Ascending aorta (tissue), 2 donors: ENCODE data around the gene PRTN3. TPM values are rescaled to one million over a fixed set of nuclear protein-coding genes. Genes with fewer than 3 reads are reported as not detected.
"Not testable (repeated sequence)": the region's sequence is repeated elsewhere in the genome, so short reads cannot be mapped to it uniquely, and the experiment has no call there.

Experiments used
- DNase-seq, 2 donors: peaks; one replicate each; pipeline ENCODE4 v3.0.0-alpha.2; 2019; ENCODE audit warnings: low spot score in 2 of 2
- H3K27ac ChIP-seq, 2 donors: fragments of 200-600 bp; sonication (generic); one replicate each; pipeline ENCODE4 v1.5.1; 2016 to 2017; ENCODE audit warnings: mild to moderate bottlenecking in 1 of 2
- H3K27me3 ChIP-seq: fragments of 200-600 bp; sonication (generic); one replicate; pipeline ENCODE4 v1.5.1; 2017
- H3K36me3 ChIP-seq, 2 donors: fragments of 200-600 bp; sonication (generic); one replicate each; pipeline ENCODE4 v1.5.1; 2016
- H3K4me1 ChIP-seq, 2 donors: fragments of 200-600 bp; sonication (generic); one replicate each; pipeline ENCODE4 v1.5.1; 2016 to 2017; ENCODE audit warnings: mild to moderate bottlenecking in 1 of 2
- H3K4me3 ChIP-seq, 2 donors: fragments of 200-600 bp; sonication (generic); one replicate each; pipeline ENCODE4 v1.5.1; 2016 to 2017; ENCODE audit warnings: mild to moderate bottlenecking in 1 of 2
- H3K9me3 ChIP-seq, 2 donors: fragments of 200-600 bp; sonication (generic); one replicate each; pipeline ENCODE4 v1.5.1; 2016
- intact Hi-C: fragments of 100-400 bp; cut with DNase I; formaldehyde crosslinking; loops from one replicate; pipeline ENCODE4 v1.15.1; 2023
- total RNA-seq: library from RNA; depleted of rRNA; stranded (reverse); fragments of >200 nt; gene quantifications from one replicate; pipeline ENCODE4 v1.1.0, GENCODE V29; 2016
- TF ChIP-seq, protein P1 (sequence below), 3 experiments: fragments of 200-600 bp in 2 of 3; fragments of 450-650 bp in 1 of 3; sonication (generic) in 2 of 3; IDR thresholded peaks; one replicate each; pipeline ENCODE4 v1.5.1; 2016 to 2019; ENCODE audit warnings: antibody characterized with exemption in 3 of 3, mild to moderate bottlenecking in 1 of 3, moderate library complexity in 1 of 3

The PRTN3 gene
- total RNA-seq, 1 donor from 2014 or later: not detected

DNA sequence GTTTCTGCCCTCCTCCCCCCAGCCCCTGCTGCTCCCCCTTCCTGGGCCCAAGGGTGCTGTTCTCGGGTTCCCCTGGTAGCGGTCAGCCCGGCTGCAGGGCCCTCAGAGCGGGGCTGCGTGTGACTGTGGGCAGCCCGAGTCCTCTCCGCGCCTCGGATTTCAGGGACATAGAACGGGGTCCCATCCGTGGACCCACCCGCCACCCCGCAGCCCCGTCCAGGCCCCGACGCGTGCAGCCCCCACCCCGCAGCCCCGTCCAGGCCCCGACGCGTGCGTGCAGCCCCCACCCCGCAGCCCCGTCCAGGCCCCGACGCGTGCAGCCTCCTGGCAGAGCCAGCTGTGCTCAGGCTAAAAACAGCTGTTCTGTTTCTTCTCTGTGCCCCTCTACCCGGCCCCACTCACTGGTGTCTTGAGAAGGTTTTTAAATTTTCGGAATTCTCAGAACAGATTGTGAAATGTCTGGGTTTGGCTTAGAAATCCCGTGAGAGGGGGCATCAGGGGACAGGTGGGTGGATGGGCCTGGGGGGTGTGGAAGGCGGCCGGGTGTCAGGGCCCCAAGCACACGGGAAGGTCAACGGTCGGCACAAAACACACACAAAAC, 5.5 kb upstream of the PRTN3 start:
- no peaks in the 10 kb centered on the region for H3K36me3 ChIP-seq
- H3K27ac ChIP-seq: no peak overlapping the region
- peaks cover 4% of the 10 kb centered on the region for H3K27me3 ChIP-seq
- H3K4me1 ChIP-seq: no peaks in the 10 kb centered on the region
- TF ChIP-seq, protein P1, sequence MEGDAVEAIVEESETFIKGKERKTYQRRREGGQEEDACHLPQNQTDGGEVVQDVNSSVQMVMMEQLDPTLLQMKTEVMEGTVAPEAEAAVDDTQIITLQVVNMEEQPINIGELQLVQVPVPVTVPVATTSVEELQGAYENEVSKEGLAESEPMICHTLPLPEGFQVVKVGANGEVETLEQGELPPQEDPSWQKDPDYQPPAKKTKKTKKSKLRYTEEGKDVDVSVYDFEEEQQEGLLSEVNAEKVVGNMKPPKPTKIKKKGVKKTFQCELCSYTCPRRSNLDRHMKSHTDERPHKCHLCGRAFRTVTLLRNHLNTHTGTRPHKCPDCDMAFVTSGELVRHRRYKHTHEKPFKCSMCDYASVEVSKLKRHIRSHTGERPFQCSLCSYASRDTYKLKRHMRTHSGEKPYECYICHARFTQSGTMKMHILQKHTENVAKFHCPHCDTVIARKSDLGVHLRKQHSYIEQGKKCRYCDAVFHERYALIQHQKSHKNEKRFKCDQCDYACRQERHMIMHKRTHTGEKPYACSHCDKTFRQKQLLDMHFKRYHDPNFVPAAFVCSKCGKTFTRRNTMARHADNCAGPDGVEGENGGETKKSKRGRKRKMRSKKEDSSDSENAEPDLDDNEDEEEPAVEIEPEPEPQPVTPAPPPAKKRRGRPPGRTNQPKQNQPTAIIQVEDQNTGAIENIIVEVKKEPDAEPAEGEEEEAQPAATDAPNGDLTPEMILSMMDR (IDR thresholded peaks at IDR 0.05): no peak
- no peaks in the 10 kb centered on the region for H3K9me3 ChIP-seq
- no peak for DNase-seq
- intact Hi-C loops: no loop called here
- H3K4me3 ChIP-seq: no peak overlapping the region

DNA sequence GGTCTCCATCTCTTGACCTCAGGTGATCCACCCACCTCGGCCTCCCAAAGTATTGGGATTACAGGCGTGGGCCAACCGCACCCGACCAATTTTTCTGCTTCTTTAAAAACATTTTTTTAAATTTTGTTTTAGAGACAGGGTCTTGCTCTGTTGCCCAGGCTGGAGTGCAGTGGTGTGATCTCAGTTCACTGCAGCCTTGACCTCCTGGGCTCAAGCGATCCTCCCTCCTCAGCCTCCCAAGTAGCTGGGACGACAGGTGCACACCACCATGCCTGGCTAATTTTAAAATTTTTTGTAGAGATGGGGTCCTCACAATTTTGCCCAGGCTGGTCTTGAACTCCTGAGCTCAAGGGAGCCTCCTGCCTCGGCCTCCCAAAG, 2.0 kb downstream of the PRTN3 start:
- H3K36me3 ChIP-seq, DNase-seq, H3K27ac ChIP-seq, H3K9me3 ChIP-seq, intact Hi-C loops, H3K4me1 ChIP-seq, H3K4me3 ChIP-seq: not testable (repeated sequence)
- H3K27me3 ChIP-seq: peaks cover 29% of the 10 kb centered on the region

DNA sequence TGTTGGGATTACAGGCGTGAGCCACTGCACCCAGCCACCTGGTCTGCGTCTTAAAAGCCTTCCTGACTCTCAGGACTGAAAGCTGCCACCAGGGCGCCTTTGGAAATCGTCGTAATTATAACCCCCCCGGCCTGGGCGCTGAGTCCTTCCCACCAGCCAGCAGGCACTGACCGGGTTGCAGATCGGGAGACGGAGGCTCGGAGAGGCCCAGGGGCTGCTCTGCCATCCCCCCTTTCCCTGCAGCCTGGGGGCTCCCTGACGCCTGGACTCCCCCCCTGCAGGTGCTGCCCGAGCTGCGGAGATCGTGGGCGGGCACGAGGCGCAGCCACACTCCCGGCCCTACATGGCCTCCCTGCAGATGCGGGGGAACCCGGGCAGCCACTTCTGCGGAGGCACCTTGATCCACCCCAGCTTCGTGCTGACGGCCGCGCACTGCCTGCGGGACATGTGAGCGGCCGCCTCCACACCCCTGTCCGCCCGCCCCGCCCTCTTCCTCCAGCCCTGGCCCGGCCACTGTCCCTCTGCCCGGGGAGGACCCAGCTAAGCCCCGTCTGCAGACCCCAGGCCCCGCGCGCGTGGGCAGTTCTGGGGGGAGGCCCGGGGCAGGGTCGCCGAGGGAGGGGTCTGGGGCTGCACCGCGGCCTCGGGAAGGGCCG, 2.5 kb downstream of the PRTN3 start:
- H3K4me1 ChIP-seq: peaks cover 7% of the 10 kb centered on the region in 2 donors
- TF ChIP-seq, protein P1 (IDR thresholded peaks at IDR 0.05): no peak
- no peak for DNase-seq
- intact Hi-C loops: no loop called here
- no peak overlapping the region for H3K27ac ChIP-seq
- no peaks in the 10 kb centered on the region for H3K9me3 ChIP-seq
- no peaks in the 10 kb centered on the region for H3K36me3 ChIP-seq
- H3K27me3 ChIP-seq: peaks cover 32% of the 10 kb centered on the region
- H3K4me3 ChIP-seq: peak overlapping the region in 1 of 2 donors; percentile 29

DNA sequence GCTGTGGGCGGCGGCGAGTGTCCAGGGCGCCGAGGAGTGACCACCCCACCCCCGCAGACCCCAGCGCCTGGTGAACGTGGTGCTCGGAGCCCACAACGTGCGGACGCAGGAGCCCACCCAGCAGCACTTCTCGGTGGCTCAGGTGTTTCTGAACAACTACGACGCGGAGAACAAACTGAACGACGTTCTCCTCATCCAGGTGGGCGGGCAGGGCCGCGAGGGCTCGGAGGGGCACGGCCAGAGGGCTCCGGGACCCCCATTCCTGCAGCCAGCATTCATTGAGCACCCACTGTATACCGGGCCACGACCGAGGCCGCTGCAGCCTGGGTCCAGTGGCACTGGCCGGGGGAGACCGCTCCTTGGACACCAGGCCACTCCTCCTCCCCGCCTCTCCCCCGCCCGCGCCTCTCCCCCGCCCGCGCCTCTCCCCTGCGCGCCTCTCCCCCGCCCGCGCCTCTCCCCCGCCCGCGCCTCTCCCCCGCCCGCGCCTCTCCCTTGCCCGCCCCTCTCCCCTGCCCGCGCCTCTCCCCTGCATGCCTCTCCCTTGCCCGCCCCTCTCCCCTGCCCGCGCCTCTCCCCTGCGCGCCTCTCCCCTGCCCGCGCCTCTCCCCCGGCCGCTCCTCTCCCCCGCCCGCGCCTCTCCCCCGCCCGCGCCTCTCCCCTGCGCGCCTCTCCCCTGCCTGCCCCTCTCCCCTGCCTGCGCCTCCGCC, 3.2 kb downstream of the PRTN3 start:
- H3K4me1 ChIP-seq: peaks cover 7% of the 10 kb centered on the region in 2 donors
- no peaks in the 10 kb centered on the region for H3K9me3 ChIP-seq
- H3K4me3 ChIP-seq: peak overlapping the region in 1 of 2 donors; percentile 29
- H3K36me3 ChIP-seq: no peaks in the 10 kb centered on the region
- TF ChIP-seq, protein P1 (IDR thresholded peaks at IDR 0.05): no peak
- peaks cover 32% of the 10 kb centered on the region for H3K27me3 ChIP-seq
- DNase-seq: no peak
- intact Hi-C loops: no loop called here
- no peak overlapping the region for H3K27ac ChIP-seq

DNA sequence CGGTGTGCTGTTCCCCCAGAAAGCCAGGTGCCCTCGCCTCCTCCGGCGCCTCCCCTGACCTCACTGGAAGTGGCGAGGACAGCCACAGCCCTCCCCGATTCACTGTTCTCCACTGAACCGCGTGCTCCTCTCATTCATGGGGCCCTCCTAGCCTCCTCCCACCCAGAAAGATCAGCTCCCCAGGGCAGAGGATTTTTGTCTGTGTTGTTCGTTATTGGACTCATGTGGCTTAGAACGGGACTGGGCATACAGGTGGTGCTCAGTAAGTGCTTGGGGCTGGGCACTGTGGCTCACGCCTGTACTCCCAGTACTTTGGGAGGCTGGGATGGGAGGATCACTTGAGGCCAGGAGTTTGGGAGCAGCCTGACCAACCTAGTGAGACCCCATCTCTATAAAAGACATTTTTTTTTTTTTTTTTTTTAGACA, 3.8 kb downstream of the PRTN3 start:
- no peaks in the 10 kb centered on the region for H3K9me3 ChIP-seq
- H3K36me3 ChIP-seq: no peaks in the 10 kb centered on the region
- peaks cover 32% of the 10 kb centered on the region for H3K27me3 ChIP-seq
- H3K4me3 ChIP-seq: no peak overlapping the region
- intact Hi-C loops: no loop called here
- H3K4me1 ChIP-seq: peaks cover 7% of the 10 kb centered on the region in 2 donors
- no peak for DNase-seq
- H3K27ac ChIP-seq: no peak overlapping the region
- TF ChIP-seq, protein P1 (IDR thresholded peaks at IDR 0.05): no peak
